ENCODE measurements around the gene TFAP2B.

The TFAP2B gene

GRCh38 chr6:50825375-50826036 lies 6.8 kb downstream of the TFAP2B start:
- no peak for DNase-seq

- peak; percentile 62 for DNase-seq
Measured at GRCh38 chr6:50826037-50826761, 7.5 kb downstream of the TFAP2B start.

- DNase-seq, result peak; percentile 95
Measured at GRCh38 chr6:50826803-50827202, 8.1 kb downstream of the TFAP2B start.

DNA sequence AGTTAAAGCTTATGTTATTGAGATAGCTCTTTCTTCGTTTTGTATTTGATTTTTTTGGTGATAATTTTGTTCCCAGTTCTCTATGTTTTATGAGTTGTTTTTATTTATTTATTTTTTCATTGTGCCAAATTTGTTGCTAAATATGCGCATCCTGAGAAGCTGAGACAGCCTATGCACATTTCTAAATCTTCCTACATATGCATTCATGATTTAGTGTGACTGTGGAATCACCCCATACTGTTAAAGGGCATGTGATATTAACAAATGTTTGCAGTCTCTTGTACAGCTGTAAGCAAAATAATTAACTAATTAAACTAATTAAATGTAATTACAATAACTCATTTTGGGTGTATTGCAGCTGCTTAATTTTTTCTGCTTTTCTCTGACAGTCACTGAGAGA lies 10.4 kb downstream of the TFAP2B start:
- no peak for DNase-seq

DNA sequence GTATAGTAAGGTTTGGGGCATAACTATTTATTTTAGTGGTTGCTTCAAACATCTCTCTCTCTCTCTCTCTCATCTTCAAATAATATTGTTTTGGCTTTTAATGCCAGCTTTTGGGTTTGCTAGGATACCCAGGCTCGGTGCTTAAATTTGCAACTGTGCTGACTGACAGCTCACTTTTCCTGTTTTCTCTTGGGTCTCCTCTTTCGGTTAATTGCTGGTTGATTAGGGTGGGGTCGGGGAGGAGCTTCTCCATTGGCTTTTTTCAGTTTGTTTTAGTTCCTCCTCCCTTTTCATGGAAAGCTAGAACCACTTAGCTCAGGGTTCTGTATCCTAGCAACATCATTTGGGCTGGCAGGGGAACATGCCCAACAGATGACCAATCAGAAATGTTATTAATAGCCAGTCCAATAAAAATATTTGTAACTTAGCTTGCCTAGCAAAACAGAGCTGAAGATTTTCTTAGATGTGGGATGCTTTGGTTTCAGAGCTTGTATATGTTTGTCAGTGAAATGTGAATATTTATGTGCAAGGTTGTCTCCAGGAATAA lies 11.3 kb downstream of the TFAP2B start:
- peak; percentile 82 for DNase-seq

- DNase-seq, result no peak
Measured at GRCh38 chr6:50831186-50831585, 12.5 kb downstream of the TFAP2B start.

DNA sequence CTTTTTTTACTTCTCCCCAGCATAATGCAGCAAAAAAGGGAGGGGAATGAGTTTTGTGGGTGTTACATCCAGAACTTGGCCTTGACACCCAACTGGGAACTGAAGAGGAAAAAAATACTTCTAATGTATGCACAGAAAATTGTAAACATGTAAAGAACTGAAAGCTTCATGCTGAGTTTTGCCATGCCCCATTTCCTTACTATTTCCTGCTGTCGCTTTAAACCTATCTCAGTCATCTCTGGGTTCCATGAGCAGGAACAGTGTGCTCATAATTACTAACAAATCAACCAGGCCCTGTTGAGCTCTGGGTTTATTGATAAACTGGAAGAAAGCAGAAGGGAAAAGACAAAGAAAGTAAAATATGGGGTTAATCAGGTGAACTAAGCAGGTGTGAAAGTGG lies 14.2 kb downstream of the TFAP2B start:
- DNase-seq, result no peak

DNA sequence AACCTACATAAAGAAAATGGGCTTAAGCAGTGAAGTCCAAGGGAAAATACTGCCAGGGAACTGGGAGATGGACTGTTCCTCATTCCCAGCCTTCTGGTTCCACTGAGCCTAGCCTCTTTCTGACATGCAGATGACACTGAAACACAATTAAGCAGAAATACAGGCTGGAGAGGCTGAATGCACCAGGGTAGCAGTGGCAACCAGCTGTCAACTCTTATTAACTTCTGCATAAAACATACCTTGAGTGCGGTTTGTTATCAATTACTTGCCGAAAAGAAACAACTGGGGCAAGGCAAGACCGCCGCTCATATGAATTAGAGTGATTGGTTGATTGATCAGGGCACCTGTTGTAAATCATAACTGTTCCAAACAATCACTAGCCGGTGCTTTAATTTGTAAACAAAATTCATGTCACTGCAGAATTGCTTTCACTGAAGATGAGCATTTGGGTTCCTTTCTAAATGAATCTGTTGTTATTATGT lies 16.3 kb downstream of the TFAP2B start:
- DNase-seq, result no peak

- DNase-seq, result no peak
Measured at GRCh38 chr6:50836231-50836630, 17.6 kb downstream of the TFAP2B start.

- DNase-seq, result no peak
Measured at GRCh38 chr6:50837589-50838445, 19.1 kb downstream of the TFAP2B start.

DNA sequence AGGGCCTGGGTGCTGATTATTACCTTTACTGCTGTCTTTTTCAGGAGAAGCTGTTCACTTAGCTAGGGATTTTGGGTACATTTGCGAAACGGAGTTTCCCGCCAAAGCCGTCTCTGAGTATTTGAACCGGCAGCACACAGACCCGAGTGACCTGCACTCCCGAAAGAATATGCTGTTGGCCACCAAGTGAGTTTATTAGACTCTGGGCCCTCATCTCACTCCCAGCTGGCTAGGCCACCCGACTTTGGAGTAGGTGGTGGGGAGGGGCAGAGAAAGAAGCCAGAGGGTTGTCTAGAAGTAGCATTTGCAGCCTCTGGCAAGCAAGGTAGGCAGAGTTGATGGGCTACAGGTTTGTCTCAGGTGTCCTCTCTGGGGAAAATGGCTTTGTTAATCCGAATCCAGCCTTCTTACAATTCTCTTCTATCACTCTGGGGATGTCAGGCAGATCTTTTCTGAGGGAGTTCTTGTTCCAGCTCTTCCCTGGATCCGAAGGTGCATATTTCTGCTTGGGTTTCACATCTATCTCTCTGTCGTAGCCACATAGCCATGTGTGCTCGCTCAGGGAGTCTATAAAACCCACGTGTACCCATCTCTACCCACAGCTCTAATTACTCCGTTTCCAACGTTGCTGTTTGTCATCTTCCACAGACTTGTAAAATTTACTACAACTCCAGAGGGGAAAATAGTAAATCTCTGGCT lies 21.6 kb downstream of the TFAP2B start:
- DNase-seq, result no peak

- no peak for DNase-seq
Measured at GRCh38 chr6:50840811-50841192, 22.1 kb downstream of the TFAP2B start.

DNA sequence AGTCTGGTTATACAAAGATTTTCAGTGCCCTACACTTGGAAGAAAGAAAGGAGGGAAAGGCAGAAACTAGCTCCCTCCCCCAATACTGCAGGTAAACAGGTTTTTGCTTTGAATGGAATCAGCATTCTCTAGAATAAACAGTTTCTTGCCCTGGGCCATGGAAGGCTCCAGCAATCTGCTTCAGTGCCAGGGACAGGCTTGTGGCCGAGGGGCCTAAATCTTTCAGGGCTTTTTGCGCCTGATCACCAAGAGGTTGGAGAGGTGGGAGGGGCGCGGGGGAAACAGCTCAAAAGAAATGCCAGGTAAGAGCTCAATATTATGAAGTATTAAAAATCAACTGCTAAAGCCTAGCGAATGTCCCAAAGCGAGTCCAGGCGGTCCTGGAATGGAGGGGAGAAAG lies 23.8 kb downstream of the TFAP2B start:
- DNase-seq, result no peak

- no peak for DNase-seq
Measured at GRCh38 chr6:50842861-50843384, 24.3 kb downstream of the TFAP2B start.

GRCh38 chr6:50843842-50844241 lies 25.2 kb downstream of the TFAP2B start:
- no peak for DNase-seq

GRCh38 chr6:50845499-50846143 lies 26.9 kb downstream of the TFAP2B start:
- no peak for DNase-seq

- no peak for DNase-seq
Measured at GRCh38 chr6:50846144-50846851, 27.6 kb downstream of the TFAP2B start.

GRCh38 chr6:50846852-50847155 lies 28.1 kb downstream of the TFAP2B start:
- DNase-seq, result no peak

DNA sequence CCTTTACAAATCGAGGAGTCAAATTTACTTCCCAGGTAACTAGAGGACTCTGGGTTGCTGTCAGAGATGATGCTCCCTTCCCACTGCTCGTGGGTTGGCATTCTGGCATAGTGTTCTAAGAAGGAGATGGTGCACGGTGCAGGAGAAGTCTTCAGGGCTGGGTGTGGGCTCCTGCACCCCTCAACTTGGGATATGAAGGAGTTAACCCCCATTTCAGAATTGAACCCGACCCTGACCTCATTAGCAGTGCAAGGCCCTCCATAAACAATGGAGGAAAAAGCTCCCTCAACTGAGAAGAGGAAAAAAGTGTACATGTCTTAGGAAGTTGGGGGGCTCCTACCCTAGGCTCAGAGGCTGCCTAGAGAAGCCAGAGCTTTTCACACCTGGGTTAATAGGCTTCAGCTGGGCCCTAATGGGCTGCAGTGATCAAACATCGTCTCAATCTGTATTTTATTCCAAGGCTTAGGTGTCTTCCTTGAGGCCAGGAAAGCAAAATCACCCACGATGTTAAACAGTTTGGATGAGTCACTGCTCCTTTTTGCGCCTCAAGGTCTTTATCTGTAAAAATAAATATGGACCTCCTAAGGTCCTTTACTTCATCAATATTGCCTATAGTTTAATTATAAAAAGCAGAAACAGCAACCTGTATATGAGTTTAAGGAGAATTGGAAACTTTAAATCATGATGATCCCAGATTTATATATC lies 29.4 kb downstream of the TFAP2B start:
- no peak for DNase-seq

DNA sequence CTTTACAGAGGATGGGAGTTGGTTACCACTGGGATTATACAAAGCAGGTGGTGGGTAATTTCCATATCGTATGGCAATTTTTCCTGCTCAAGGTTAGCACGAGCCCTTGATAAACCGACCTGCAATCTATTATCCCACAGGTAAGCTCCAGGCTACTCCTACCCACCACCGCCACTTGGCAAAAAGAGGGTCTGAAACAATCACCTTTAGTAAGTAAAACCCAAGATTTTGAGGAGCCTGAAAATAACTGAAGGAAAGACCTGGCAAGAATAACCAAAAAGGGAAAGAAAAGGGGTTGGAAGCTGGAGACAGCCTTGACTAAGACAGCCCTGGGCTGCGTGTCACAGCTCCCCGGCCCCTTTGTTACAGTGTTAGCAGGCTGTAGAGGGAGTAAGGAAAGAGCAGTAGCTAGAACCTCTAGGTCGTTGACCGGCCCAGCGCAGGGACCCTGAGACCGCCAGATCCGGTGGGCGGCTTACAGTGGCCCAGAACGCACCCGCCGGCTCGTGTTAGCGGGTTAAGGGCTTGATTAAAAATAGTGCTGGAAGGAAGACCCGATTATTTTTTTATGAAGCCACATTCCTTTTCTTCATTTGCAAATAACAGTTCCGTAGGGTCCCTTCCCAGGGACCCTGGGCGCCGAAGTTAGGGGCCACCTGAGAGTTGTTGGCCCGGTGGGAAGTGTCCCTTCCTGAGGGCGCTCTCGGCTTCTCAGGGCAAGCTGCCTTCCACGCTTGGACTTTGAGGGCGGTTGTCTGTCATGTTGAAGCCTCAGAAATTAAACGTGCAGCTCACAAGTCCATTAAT lies 30.5 kb downstream of the TFAP2B start:
- no peak for DNase-seq
